ENCODE data around the gene P3H4. TPM values are rescaled to one million over a fixed set of nuclear protein-coding genes. Genes with fewer than 3 reads are reported as not detected.

The P3H4 gene
- total RNA-seq, 4 donors from 2014 or later = 24.5 to 59.2 (median 34.9) TPM

DNA sequence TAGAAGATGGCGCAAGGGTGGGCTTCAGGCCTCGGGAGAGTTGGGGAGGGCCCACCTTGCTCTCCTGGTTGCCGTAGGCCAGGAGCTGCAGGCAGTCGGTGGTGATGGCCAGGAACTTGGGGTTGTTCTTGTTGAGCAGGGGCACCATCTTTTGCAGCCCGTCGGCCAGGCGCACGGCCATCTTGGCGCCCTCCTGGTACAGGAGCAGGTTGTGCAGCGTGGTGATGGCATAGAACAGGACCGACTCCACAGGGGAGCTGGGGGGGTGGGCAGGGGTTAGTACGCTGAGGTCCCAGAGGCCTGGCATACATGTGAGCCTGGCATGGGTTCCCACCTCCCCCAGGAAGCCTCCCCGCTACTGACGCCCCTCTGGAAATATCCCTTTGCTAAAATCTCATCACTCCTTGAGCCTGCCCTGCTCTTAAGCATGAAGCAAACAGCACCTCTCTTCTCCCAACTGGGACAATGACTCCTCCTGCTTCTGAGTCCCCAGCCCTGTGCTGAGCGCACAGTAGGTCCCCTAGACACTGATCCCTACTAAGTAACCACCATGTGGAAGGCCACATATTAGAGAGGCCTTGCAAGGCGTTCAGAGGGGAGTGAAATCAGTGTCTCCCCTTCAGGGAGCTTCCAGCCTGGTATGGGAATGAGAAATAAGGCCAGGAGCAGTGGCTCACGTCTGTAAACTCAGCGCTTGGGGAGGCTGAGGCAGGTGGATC is 44.3 kb downstream of the P3H4 start:
- WGBS, 2 donors = 91 to 92% methylated on average over 14 to 18 of the region's 18 CpGs
- H3K27ac ChIP-seq = no peak overlapping the region
- H3K9me3 ChIP-seq = no peaks in the 10 kb centered on the region
- peaks cover 84 to 87% of the 10 kb centered on the region in 2 donors for H3K36me3 ChIP-seq
- TF ChIP-seq POLR2A (IDR thresholded peaks at IDR 0.05) = no peak
- TF ChIP-seq, protein P1, sequence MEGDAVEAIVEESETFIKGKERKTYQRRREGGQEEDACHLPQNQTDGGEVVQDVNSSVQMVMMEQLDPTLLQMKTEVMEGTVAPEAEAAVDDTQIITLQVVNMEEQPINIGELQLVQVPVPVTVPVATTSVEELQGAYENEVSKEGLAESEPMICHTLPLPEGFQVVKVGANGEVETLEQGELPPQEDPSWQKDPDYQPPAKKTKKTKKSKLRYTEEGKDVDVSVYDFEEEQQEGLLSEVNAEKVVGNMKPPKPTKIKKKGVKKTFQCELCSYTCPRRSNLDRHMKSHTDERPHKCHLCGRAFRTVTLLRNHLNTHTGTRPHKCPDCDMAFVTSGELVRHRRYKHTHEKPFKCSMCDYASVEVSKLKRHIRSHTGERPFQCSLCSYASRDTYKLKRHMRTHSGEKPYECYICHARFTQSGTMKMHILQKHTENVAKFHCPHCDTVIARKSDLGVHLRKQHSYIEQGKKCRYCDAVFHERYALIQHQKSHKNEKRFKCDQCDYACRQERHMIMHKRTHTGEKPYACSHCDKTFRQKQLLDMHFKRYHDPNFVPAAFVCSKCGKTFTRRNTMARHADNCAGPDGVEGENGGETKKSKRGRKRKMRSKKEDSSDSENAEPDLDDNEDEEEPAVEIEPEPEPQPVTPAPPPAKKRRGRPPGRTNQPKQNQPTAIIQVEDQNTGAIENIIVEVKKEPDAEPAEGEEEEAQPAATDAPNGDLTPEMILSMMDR (IDR thresholded peaks at IDR 0.05) = no peak
- no peaks in the 10 kb centered on the region for H3K27me3 ChIP-seq
- DNase-seq = no peak
- intact Hi-C loops (cut with DNase I) = no loop called here
- no peak overlapping the region for H3K4me3 ChIP-seq (replicated peaks in 1 of 3)
- peaks cover 8 to 10% of the 10 kb centered on the region in 2 donors for H3K4me1 ChIP-seq

DNA sequence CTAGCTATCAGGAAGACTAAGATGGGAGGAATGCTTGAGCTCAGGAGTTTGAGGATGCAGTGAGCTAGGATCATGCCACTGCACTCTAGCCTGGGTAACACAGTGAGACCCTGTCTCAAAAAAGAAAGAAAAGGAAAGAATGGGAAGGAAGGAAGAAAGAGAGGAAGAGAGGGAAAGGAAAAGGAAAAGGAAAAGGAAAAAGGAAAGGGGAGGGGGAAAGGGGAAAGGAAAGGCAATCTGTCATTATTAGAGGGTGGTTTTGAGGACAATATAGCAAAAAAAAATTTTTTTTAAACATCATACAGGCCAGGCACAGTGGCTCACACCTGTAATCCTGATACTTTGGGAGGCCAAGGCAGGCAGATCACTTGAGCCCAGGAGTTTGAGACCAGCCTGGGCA is 45.6 kb downstream of the P3H4 start:
- Histone ChIP-seq H3K9me3 (no peaks in the 10 kb centered on the region), H3K4me3 (replicated peaks in 1 of 3) (no peak overlapping the region), H3K27me3 (no peaks in the 10 kb centered on the region), H3K27ac (no peak overlapping the region), H3K4me1 (no peaks in the 10 kb centered on the region), H3K36me3 (peaks cover 91 to 95% of the 10 kb centered on the region in 2 donors)
- intact Hi-C loops (cut with DNase I) = no loop called here
- no peak for TF ChIP-seq POLR2A (IDR thresholded peaks at IDR 0.05)
- TF ChIP-seq, protein P1 (IDR thresholded peaks at IDR 0.05) = no peak
- DNase-seq = no peak

DNA sequence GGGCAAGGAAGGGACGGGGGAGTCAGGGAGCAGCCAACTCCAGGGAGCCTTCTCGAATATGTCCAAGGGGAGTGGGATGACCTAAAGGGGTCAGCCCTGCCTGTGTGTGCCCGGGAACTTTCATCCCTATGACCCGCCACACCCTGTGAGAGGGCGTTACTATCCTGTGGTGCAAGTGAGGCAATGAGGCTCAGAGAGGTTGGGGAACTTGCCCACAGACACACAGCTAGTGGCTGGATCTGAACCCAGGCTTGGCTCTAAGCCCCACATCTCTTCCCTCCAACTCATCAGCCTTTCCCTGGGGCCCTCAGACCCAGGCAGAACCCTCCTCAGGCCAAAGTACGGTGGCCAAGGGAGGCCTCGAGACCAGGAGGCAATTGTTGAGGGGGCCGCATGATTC is 48.4 kb downstream of the P3H4 start:
- Histone ChIP-seq H3K27me3 (no peaks in the 10 kb centered on the region), H3K4me3 (replicated peaks in 1 of 3) (no peak overlapping the region), H3K36me3 (peaks cover 87 to 90% of the 10 kb centered on the region in 2 donors), H3K9me3 (no peaks in the 10 kb centered on the region), H3K27ac (no peak overlapping the region), H3K4me1 (no peaks in the 10 kb centered on the region)
- intact Hi-C loops (cut with DNase I) = no loop called here
- DNase-seq = no peak
- TF ChIP-seq POLR2A (IDR thresholded peaks at IDR 0.05) = no peak
- TF ChIP-seq, protein P1 (IDR thresholded peaks at IDR 0.05) = no peak
- WGBS, 2 donors = 89 to 97% methylated on average over 5 to 8 of the region's 8 CpGs

DNA sequence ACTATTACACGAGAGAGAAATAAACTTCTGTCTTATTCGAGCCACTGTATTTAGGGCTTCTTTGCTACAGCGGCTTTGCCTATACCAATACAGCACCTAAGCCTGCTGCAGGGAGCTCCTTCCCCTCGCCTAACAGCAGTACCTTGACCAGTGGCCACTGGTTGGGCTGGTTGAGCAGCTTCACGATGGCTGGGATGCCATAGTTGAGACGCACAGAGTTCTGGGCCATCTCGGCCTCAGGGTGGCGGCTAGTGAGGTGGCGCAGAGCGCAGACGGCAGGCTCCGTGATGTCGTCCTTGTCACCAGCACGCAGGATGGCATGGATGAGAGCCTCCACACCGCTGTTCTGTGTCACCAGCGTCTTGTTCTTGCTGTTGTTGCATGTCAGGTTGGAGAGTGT is 48.9 kb downstream of the P3H4 start:
- WGBS, 2 donors = 92 to 93% methylated on average over 8 to 15 of the region's 16 CpGs
- Histone ChIP-seq H3K36me3 (peaks cover 87 to 90% of the 10 kb centered on the region in 2 donors), H3K9me3 (no peaks in the 10 kb centered on the region), H3K4me3 (replicated peaks in 1 of 3) (no peak overlapping the region), H3K27ac (no peak overlapping the region), H3K4me1 (no peaks in the 10 kb centered on the region), H3K27me3 (no peaks in the 10 kb centered on the region)
- DNase-seq = no peak
- intact Hi-C loops (cut with DNase I) = no loop called here
- TF ChIP-seq, protein P1 (IDR thresholded peaks at IDR 0.05) = no peak
- no peak for TF ChIP-seq POLR2A (IDR thresholded peaks at IDR 0.05)

DNA sequence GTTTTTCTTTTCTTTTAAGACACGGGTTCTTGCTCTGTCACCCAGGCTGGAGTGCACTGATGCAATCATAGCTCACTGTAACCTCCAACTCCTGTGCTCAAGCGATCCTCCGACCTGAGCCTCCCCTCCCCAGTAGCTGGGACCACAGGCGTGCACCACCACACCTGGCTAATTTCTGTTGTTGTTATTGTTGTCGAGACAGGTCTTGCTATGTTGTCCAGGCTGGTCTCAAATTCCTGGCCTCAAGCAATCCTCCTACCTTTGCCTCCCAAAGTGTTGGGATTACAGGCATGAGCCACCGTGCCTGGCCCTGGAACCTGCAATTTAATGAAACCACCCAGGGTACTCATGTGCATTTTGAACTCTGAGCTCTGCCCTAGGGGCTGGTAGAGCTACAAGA is 49.4 kb downstream of the P3H4 start:
- WGBS, 2 donors = 78 to 87% methylated on average over 6 of the region's 6 CpGs
- H3K27me3 ChIP-seq = no peaks in the 10 kb centered on the region
- H3K4me1 ChIP-seq = no peaks in the 10 kb centered on the region
- H3K9me3 ChIP-seq = no peaks in the 10 kb centered on the region
- H3K27ac ChIP-seq = no peak overlapping the region
- DNase-seq = no peak
- no peak for TF ChIP-seq POLR2A (IDR thresholded peaks at IDR 0.05)
- TF ChIP-seq, protein P1 (IDR thresholded peaks at IDR 0.05) = no peak
- intact Hi-C loops (cut with DNase I) = no loop called here
- peaks cover 87 to 90% of the 10 kb centered on the region in 2 donors for H3K36me3 ChIP-seq
- no peak overlapping the region for H3K4me3 ChIP-seq (replicated peaks in 1 of 3)

All from thyroid gland (tissue), 4 donors.